HG03378 (cell line): Measurements from ENCODE around the gene MAML3.
A peak's percentile ranks its signal among the peaks of the same experiment; 100 is the strongest.

Experiments
- ATAC-seq: cut with Tn5 transposase; IDR thresholded peaks from one replicate; pipeline ENCODE4 v1.9.1; 2021; ENCODE audit warnings: mild to moderate bottlenecking, moderate library complexity; ENCODE audit not compliant: unreplicated experiment

Gene MAML3

GRCh38 chr4:139674875-139675550 is 479.0 kb downstream of the MAML3 start:
- peak; percentile 81 for ATAC-seq

DNA sequence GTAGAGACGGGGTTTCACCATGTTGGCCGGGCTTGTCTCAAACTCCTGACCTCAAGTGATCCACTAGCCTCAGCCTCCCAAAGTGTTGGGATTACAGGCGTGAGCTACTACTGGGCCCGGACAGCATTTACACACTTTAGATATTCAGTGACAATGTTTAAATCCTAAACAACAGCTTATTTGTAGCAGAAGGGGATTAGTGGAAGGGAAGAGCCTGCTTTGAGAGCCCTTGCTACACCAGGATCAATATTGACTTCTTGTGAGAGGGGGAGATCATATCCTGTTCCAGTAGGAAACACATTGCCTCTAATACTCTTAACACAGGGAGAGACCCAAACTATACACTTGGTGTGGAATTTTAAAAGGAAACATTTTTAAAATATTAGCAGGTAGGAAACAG is 481.3 kb downstream of the MAML3 start:
- ATAC-seq = no peak

GRCh38 chr4:139672215-139672614 is 481.8 kb downstream of the MAML3 start:
- ATAC-seq = no peak

GRCh38 chr4:139670775-139671174 is 483.2 kb downstream of the MAML3 start:
- no peak for ATAC-seq

DNA sequence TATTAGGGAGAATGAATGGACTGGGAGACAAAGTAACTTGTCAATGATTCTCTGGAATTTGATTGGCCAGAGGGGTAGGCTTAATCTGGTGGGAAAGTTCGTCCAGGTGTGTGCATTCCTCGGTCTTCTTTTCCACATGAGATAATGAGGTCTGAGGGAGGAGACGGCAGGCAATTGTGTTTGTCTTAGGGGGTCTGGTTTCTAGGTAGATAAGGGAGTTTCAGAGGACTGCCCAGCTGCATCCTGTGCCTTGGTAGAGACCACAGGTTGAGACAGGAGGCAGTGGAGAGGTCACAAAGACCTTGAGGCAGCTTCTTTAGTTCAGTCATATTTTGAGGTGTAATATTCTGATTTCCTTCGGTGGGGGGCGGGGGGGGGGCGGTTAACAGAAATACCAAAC is 484.1 kb downstream of the MAML3 start:
- ATAC-seq = no peak

DNA sequence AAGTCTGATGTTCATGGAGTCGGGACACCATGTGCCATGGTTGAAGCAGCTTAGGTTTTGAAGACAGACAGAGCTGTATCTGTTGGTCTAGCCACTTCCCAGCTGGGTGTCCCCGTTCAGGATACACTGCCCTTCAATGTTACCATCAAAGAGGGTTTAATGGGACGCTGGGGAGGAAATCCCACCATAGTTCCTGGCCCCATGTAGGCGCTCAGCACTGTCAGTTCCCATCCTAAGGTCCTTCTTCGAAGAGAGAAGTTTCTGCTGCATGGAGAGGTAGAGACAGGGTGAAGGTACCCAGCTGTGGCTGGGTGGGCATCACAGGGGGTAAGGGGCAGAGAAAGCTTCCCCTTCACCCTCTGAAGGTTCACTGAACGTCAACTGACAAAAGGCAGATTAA is 484.6 kb downstream of the MAML3 start:
- ATAC-seq = no peak

DNA sequence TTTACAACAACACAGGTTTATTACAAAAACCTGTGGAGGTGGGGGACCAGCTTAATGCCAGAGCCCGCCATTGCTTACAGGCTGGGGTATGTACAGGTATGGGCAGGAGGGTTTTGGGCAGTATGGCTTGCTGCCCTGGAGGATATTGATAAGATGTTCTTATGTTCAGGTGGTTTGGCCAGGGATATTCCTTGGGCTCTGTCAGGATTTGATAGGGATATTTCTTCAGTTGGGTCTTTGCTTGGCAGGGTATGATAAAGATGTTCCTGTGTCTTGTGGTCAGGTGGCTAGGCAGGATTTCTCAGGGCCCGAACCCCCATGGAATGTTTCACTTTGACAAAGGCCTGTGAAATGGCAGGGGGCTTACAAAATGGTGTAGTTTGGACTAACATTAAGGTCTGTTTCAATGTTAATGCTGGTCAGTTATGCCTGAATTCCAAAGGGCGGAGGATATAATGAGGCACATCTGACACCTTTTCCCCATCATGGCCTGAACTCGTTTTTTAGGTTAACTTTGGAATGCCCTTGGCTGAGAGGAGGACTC is 485.3 kb downstream of the MAML3 start:
- ATAC-seq = no peak

DNA sequence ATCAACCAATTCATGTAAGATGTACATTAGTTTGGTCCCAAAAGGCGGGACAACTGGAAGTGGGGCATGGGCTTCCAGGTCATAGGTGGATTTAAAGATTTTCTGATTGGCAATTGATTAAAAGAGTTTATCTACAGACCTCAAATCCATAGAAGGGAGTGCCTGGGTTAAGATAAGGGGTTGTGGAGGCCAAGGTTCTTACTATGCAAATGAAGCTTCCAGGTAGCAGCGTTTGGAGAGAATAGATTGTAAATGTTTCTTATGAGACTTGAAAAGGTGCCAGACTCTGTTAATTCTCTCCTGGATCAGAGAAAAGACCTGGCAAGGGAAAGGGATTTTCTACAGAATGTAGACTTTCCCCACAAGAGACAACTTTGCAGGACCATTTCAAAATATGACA is 485.9 kb downstream of the MAML3 start:
- ATAC-seq = no peak
